Measurements from ENCODE around the gene EPS8L3.
"Not testable (repeated sequence)": the region's sequence is repeated elsewhere in the genome, so short reads cannot be mapped to it uniquely, and the experiment has no call there.

EPS8L3 gene

GRCh38 chr1:109763646-109764415, at the start of gene EPS8L3:
TSS of gene EPS8L3 (minus strand) at chr1:109763923. CDS start at chr1:109761749, 2,174 bp downstream.
- no peak for DNase-seq (ENCODE audit: low read depth in 2 of 2)

- DNase-seq (ENCODE audit: low read depth in 2 of 2): no peak
These were observed 49.1 kb upstream of the EPS8L3 start for GRCh38 chr1:109812691-109813393.

GRCh38 chr1:109808703-109809102, 45.0 kb upstream of the EPS8L3 start:
- no peak for DNase-seq (ENCODE audit: low read depth in 2 of 2)

- no peak for DNase-seq (ENCODE audit: low read depth in 2 of 2)
These were observed 44.3 kb upstream of the EPS8L3 start for GRCh38 chr1:109807822-109808680.

- DNase-seq (ENCODE audit: low read depth in 2 of 2): no peak
These were observed 43.7 kb upstream of the EPS8L3 start for GRCh38 chr1:109807402-109807801.

- DNase-seq (ENCODE audit: low read depth in 2 of 2): no peak
These were observed 43.1 kb upstream of the EPS8L3 start for GRCh38 chr1:109806733-109807400.

- no peak for DNase-seq (ENCODE audit: low read depth in 2 of 2)
These were observed 41.9 kb upstream of the EPS8L3 start for GRCh38 chr1:109805486-109806165.

- DNase-seq (ENCODE audit: low read depth in 2 of 2): no peak
These were observed 40.9 kb upstream of the EPS8L3 start for GRCh38 chr1:109804660-109805059.

GRCh38 chr1:109803901-109804331, 40.2 kb upstream of the EPS8L3 start:
- no peak for DNase-seq (ENCODE audit: low read depth in 2 of 2)

GRCh38 chr1:109802901-109803561, 39.3 kb upstream of the EPS8L3 start:
- no peak for DNase-seq (ENCODE audit: low read depth in 2 of 2)

GRCh38 chr1:109802136-109802900, 38.6 kb upstream of the EPS8L3 start:
- peak in 1 of 2 donors; percentile 54 for DNase-seq (ENCODE audit: low read depth in 2 of 2)

- no peak for DNase-seq (ENCODE audit: low read depth in 2 of 2)
These were observed 38.0 kb upstream of the EPS8L3 start for GRCh38 chr1:109801791-109802135.

- DNase-seq (ENCODE audit: low read depth in 2 of 2): no peak
These were observed 36.6 kb upstream of the EPS8L3 start for GRCh38 chr1:109800291-109800690.

- DNase-seq (ENCODE audit: low read depth in 2 of 2): no peak
These were observed 35.7 kb upstream of the EPS8L3 start for GRCh38 chr1:109799445-109799844.

- not testable (repeated sequence) for DNase-seq (ENCODE audit: low read depth in 2 of 2)
These were observed 33.5 kb upstream of the EPS8L3 start for GRCh38 chr1:109797303-109797595.

- DNase-seq (ENCODE audit: low read depth in 2 of 2): no peak
These were observed 33.0 kb upstream of the EPS8L3 start for GRCh38 chr1:109796484-109797302.

- no peak for DNase-seq (ENCODE audit: low read depth in 2 of 2)
These were observed 30.8 kb upstream of the EPS8L3 start for GRCh38 chr1:109794319-109795132.
